ENCODE data around the gene JMJD7.
A peak's percentile ranks its signal among the peaks of the same experiment; 100 is the strongest.

Gene JMJD7

DNA sequence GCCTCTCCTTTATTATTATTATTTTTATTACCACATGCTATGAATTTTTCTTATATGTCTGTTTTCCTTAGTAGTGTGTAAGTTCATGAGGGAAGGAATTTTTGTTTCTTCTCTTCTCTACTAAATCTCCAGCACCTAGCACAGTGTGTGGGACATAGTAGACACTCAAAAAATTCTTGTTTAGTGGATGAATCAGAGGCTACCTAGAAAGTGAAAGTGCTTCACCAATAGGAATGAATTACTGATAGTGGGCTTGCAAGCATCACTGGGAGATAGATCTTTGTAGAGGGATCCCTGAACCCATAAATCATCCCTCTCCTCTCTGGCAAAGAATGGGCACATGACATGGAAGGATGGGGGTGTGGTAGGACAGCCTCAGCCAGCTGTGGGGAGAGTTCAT lies 57.4 kb downstream of the JMJD7 start:
- DNase-seq, result no peak

DNA sequence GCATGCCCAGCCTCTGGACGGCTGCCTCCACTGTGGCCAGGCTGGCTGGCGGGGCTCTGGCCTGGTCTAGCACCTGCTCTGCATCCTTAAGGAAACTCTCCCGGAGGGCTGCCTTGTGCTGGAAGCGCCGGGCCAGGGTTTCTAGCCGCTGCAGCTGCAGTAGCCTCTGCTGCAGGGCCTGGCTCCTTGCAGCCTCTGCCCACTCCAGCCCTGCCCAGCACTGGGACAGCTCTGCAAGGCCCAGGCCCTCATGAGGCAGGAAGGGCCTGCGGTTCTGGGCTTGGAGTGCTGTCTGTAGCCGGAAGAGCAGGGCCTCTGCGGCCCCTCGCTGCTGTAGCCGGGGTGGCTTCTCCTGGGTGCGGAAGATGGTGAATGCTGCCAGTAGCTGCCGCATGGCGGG lies 57.9 kb downstream of the JMJD7 start:
- DNase-seq, result no peak

DNA sequence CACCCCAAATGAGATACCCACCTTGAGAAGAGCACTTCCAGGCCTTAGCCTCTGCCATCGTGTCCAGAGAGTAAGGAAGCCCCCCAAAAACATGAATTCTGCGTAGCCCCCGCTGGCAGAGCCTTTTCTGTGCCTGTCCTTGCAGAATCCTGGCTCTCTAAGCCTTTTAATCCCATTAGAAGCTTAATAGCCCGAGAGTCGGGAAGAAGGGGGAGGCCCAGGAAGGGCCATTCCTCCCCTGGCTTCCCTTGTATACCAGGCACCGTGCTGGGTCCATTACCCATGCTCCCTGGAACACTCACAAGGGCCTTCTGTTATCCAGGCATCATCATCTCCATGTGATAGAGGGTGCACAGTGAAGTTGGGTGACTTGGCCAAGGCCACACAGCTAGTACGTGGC lies 58.8 kb downstream of the JMJD7 start:
- peak; percentile 36 to 55 for DNase-seq

DNA sequence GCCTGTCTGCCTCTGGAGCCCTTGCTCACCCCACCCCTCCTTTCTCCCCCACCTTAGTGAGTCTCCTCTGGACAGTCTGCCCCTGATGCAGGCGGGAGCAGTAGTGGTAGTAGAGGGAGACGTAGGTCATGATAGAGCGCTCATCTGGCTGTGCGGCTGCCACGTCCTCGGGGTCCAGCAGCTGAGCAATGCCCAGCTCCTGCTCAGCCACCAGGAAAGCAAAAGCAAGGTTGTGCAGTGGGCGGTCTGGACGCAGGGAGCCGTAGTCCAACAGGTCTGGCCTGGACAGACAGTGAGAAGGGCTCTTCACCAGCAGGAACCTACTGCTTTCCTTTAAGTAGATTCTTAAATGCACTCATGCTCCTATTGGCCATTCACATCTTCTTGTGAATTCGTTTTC lies 59.3 kb downstream of the JMJD7 start:
- no peak for DNase-seq
